K562 (cell line): ENCODE results near the gene TRPC4AP. TPM values are rescaled to one million over a fixed set of nuclear protein-coding genes. Genes with fewer than 3 reads are reported as not detected.

Experiments used
- ASH1L ChIP-seq: fragments of 450-650 bp; IDR thresholded peaks from 2 replicates; pipeline ENCODE4 v1.6.1; 2018; ENCODE audit warnings: borderline replicate concordance, mild to moderate bottlenecking, low read depth; ENCODE audit not compliant: partially characterized antibody
- BRF2 ChIP-seq: IDR thresholded peaks from 3 replicates; pipeline ENCODE4 v1.6.1; 2011; ENCODE audit warnings: borderline replicate concordance, mild to moderate bottlenecking; ENCODE audit not compliant: insufficient read length, insufficient read depth
- COPS2 ChIP-seq: fragments of 450-650 bp; conservative IDR thresholded peaks from 2 replicates; pipeline ENCODE4 v1.6.1; 2016; ENCODE audit warnings: mild to moderate bottlenecking, moderate library complexity
- MEIS2 ChIP-seq: fragments of 450-650 bp; IDR thresholded peaks from 2 replicates; pipeline ENCODE4 v1.6.1; 2014; ENCODE audit warnings: mild to moderate bottlenecking; ENCODE audit not compliant: partially characterized antibody
- TSHZ1 ChIP-seq: fragments of 250-450 bp; sonication (Bioruptor Pico); IDR thresholded peaks from 2 replicates; pipeline ENCODE4 v1.4.0; 2020; ENCODE audit warnings: mild to moderate bottlenecking, moderate library complexity
- ZBTB12 ChIP-seq: fragments of 250-450 bp; sonication (Bioruptor Pico); IDR thresholded peaks from 2 replicates; pipeline ENCODE4 v1.4.0; 2020
- ZNF76 ChIP-seq: fragments of 250-450 bp; sonication (Bioruptor Pico); IDR thresholded peaks from 2 replicates; pipeline ENCODE4 v1.4.0; 2020; ENCODE audit warnings: mild to moderate bottlenecking, moderate library complexity, borderline replicate concordance
- polyA plus RNA-seq, 8 experiments: library from polyadenylated mRNA; depleted of rRNA in 4 of 8; stranded (reverse) in 5 of 8; unstranded in 3 of 8; fragments of >200 nt; fragmentation: Nextera tagmentation in 2 of 8; fragmentation: Illumina TruSeq in 1 of 8; extraction: Ambion mirVana in 2 of 8; extraction: Trizol in 1 of 8; gene quantifications; 2 replicates each; pipeline versions ENCODE4 v1.2.1 to v1.2.3, GENCODE V29; 2011 to 2014; ENCODE audit warnings: inconsistent platforms in 1 of 8, missing spikeins in 1 of 8
- total RNA-seq, 7 experiments: library from RNA; depleted of rRNA in 6 of 7; stranded (reverse); fragments of >200 nt in 6 of 7; fragmentation: Illumina TruSeq in 2 of 7; extraction: Trizol in 2 of 7; gene quantifications; 2 replicates each; pipeline versions ENCODE4 v1.2.1 to v1.2.3, GENCODE V29; 2011 to 2021; ENCODE audit warnings: low replicate concordance in 1 of 7

The TRPC4AP gene
- total and polyA plus RNA-seq, 9 of the 15 experiments (the other 6 are each of a cell fraction or from before 2014, with no cell fraction given) = 2.3 to 70.3 (median 33.3) TPM

GRCh38 chr20:35121186-35121585 is 28.6 kb upstream of the TRPC4AP start (continued):
- TF ChIP-seq ZNF76 (CRISPR knock-in tag) (no peak), MEIS2 (peak; percentile 96), ZBTB12 (CRISPR knock-in tag) (no peak), BRF2 (no peak), ASH1L (no peak), COPS2 (no peak), TSHZ1 (CRISPR knock-in tag) (no peak)
